Non-pigmented ciliary epithelial cell (primary cell): ENCODE results near the gene LTF.
"Not testable (repeated sequence)": the region's sequence is repeated elsewhere in the genome, so short reads cannot be mapped to it uniquely, and the experiment has no call there.

Experiments
- DNase-seq: peaks from one replicate; pipeline ENCODE4 v3.0.0-alpha.2; 2010; ENCODE audit warnings: low read depth

The LTF gene

GRCh38 chr3:46393554-46394434, 70.9 kb downstream of the LTF start:
- no peak for DNase-seq

DNA sequence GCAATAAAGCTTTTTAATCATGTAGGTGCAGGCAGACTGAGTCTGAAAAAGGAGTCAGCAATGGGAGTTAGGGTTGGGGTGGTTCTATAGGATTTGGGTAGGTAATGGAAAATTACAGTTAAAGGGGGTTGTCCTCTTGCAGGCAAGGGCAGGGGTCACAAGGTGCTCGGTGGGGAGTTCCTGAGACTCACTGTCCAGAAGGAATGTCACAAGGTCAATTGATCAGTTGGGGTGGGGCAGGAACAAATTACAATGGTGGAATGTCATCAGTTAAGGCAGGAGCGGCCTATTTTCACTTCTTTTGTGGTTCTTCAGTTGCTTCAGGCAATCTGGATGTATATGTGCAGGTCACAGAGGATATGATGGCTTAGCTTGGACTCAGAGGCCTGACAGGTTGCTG, 71.7 kb downstream of the LTF start:
- no peak for DNase-seq

- DNase-seq = not testable (repeated sequence)
Measured at GRCh38 chr3:46391526-46391925, 73.2 kb downstream of the LTF start.

DNA sequence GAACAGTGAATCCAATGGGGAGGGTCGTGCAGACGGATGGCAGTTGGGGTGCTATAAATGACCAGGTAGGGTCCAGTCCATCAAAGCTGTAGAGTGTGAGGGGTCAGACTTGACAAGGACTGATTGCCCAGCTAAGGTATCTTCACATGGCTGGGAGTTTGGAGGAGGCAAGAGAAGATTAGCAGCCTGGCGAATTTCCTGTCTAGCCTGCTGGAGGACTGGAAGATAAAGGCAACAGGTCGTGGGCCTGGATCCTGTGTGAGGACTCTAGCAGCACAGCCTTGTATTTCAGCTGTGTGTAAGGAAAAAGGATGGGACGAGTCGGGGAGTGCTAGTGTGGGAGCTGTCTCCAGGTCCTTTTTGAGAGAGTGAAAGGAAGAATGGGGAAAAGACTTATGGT, 75.4 kb downstream of the LTF start:
- DNase-seq = no peak

GRCh38 chr3:46388847-46389246, 75.9 kb downstream of the LTF start:
- DNase-seq = not testable (repeated sequence)

DNA sequence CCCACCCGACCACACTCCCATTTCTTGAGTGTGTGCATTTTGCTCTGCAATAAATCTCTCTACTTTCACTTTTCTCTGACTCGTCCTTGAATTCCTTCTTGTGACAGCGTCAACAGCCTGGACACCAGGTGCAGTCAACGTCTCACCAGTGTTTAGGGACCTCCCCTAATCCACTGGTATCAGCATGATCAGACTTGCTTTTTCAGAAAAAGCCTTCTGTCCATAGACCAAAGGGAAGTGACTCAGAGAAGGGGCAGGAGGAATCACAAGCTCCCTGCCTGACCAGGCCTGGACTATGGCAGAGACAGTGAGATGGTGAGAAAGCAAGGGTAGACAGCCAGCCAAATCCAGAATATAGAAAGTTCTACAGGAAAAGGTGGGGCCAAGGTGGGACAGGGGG, 78.5 kb downstream of the LTF start:
- DNase-seq = peak; percentile 27
